HepG2 (cell line): ENCODE data around the gene B4GALT2. TPM values are rescaled to one million over a fixed set of nuclear protein-coding genes. Genes with fewer than 3 reads are reported as not detected.
A peak's percentile ranks its signal among the peaks of the same experiment; 100 is the strongest.

Experiments used
- polyA plus RNA-seq, 8 experiments: library from polyadenylated mRNA; depleted of rRNA in 3 of 8; stranded (reverse) in 7 of 8; unstranded in 1 of 8; fragments of >200 nt; fragmentation: Illumina TruSeq in 4 of 8; extraction: Trizol in 4 of 8; gene quantifications; 2 replicates each; pipeline versions ENCODE4 v1.2.1 to v1.2.3, GENCODE V29; 2011 to 2016; ENCODE audit warnings: low read depth in 4 of 8, missing spikeins in 1 of 8, mixed read lengths in 1 of 8; ENCODE audit not compliant: insufficient read depth in 1 of 8
- total RNA-seq, 5 experiments: library from RNA; depleted of rRNA; stranded (reverse); fragments of >200 nt; fragmentation: Illumina TruSeq; extraction: Trizol; gene quantifications; 2 replicates each; pipeline ENCODE4 v1.2.3, GENCODE V29; 2016; ENCODE audit warnings: low read depth in 1 of 5
- TF ChIP-seq, protein P1 (sequence below): sonication (generic); formaldehyde crosslinking; IDR thresholded peaks from 2 replicates; pipeline ENCODE4 v1.9.0; 2021; ENCODE audit warnings: mild to moderate bottlenecking, missing genetic modification reagents
- TF ChIP-seq, protein P2 (sequence below): sonication (generic); formaldehyde crosslinking; IDR thresholded peaks from 2 replicates; pipeline ENCODE4 v1.5.0; 2020; ENCODE audit warnings: mild to moderate bottlenecking, missing genetic modification reagents, borderline replicate concordance

The B4GALT2 gene
- total and polyA plus RNA-seq, 2 of the 13 experiments (the other 11 are each of a cell fraction or from before 2014, with no cell fraction given), result 41.9 to 78.0 TPM

DNA sequence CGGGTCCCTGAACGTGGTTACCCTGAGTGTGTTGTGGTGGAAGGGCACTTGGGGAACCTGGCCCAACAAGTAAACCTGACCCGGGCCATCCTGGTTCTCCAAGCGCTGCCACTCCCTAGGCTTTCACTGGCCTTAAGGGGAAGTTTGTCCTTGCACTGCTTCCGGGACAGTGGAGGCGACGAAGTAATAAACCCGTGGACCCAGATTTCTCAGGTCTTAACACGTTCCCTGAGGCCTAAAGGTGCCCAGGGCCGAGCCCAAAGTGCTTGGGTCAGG lies 12.1 kb downstream of the B4GALT2 start (continued):
- TF ChIP-seq, protein P1, sequence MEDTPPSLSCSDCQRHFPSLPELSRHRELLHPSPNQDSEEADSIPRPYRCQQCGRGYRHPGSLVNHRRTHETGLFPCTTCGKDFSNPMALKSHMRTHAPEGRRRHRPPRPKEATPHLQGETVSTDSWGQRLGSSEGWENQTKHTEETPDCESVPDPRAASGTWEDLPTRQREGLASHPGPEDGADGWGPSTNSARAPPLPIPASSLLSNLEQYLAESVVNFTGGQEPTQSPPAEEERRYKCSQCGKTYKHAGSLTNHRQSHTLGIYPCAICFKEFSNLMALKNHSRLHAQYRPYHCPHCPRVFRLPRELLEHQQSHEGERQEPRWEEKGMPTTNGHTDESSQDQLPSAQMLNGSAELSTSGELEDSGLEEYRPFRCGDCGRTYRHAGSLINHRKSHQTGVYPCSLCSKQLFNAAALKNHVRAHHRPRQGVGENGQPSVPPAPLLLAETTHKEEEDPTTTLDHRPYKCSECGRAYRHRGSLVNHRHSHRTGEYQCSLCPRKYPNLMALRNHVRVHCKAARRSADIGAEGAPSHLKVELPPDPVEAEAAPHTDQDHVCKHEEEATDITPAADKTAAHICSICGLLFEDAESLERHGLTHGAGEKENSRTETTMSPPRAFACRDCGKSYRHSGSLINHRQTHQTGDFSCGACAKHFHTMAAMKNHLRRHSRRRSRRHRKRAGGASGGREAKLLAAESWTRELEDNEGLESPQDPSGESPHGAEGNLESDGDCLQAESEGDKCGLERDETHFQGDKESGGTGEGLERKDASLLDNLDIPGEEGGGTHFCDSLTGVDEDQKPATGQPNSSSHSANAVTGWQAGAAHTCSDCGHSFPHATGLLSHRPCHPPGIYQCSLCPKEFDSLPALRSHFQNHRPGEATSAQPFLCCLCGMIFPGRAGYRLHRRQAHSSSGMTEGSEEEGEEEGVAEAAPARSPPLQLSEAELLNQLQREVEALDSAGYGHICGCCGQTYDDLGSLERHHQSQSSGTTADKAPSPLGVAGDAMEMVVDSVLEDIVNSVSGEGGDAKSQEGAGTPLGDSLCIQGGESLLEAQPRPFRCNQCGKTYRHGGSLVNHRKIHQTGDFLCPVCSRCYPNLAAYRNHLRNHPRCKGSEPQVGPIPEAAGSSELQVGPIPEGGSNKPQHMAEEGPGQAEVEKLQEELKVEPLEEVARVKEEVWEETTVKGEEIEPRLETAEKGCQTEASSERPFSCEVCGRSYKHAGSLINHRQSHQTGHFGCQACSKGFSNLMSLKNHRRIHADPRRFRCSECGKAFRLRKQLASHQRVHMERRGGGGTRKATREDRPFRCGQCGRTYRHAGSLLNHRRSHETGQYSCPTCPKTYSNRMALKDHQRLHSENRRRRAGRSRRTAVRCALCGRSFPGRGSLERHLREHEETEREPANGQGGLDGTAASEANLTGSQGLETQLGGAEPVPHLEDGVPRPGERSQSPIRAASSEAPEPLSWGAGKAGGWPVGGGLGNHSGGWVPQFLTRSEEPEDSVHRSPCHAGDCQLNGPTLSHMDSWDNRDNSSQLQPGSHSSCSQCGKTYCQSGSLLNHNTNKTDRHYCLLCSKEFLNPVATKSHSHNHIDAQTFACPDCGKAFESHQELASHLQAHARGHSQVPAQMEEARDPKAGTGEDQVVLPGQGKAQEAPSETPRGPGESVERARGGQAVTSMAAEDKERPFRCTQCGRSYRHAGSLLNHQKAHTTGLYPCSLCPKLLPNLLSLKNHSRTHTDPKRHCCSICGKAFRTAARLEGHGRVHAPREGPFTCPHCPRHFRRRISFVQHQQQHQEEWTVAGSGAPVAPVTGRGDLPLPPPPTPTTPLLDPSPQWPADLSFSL (CRISPR knock-in tag), result no peak
- TF ChIP-seq, protein P2, sequence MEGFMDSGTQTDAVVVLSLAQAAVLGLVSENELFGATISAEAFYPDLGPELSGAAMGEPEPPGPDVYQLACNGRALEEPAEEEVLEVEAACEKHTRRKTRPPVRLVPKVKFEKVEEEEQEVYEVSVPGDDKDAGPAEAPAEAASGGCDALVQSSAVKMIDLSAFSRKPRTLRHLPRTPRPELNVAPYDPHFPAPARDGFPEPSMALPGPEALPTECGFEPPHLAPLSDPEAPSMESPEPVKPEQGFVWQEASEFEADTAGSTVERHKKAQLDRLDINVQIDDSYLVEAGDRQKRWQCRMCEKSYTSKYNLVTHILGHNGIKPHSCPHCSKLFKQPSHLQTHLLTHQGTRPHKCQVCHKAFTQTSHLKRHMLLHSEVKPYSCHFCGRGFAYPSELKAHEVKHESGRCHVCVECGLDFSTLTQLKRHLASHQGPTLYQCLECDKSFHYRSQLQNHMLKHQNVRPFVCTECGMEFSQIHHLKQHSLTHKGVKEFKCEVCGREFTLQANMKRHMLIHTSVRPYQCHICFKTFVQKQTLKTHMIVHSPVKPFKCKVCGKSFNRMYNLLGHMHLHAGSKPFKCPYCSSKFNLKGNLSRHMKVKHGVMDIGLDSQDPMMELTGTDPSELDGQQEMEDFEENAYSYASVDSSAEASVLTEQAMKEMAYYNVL (CRISPR knock-in tag), result 0 out of 2 replicates have a peak, but pooled peaks have one; percentile 5
